CD14-positive monocyte (primary cell): Measurements from ENCODE around the gene COL24A1. TPM values are rescaled to one million over a fixed set of nuclear protein-coding genes. Genes with fewer than 3 reads are reported as not detected.

Experiments
- DNase-seq, 3 donors: peaks; one replicate each; pipeline ENCODE4 v3.0.0-alpha.2; 2011 to 2022
- H2AFZ ChIP-seq: 2 replicates; pipeline ENCODE4 v1.6.0; 2012; ENCODE audit warnings: mild to moderate bottlenecking, low read depth, low read length, inconsistent platforms; ENCODE audit not compliant: insufficient read depth, poor library complexity, severe bottlenecking
- H3K27ac ChIP-seq, 2 donors: 1 replicate in 1 of 2; 2 replicates in 1 of 2; pipeline ENCODE4 v1.5.1; 2012 to 2013; ENCODE audit warnings: low read length in 2 of 2, control low read depth in 1 of 2, inconsistent platforms in 1 of 2, low read depth in 1 of 2, mild to moderate bottlenecking in 1 of 2
- H3K27me3 ChIP-seq, 2 donors: one replicate each; pipeline versions ENCODE4 v1.6.0 to v1.6.1; 2011 to 2013; ENCODE audit warnings: low read length in 2 of 2; ENCODE audit not compliant: control insufficient read depth in 2 of 2, insufficient read depth in 2 of 2
- H3K36me3 ChIP-seq, 2 donors: replicated peaks in 1 of 2; 1 replicate in 1 of 2; 2 replicates in 1 of 2; pipeline versions ENCODE4 v1.5.1 to v1.6.1; 2012 to 2013; ENCODE audit warnings: low read length in 2 of 2, control low read depth in 1 of 2, inconsistent platforms in 1 of 2, mild to moderate bottlenecking in 1 of 2; ENCODE audit not compliant: insufficient read depth in 2 of 2, control insufficient read depth in 1 of 2
- H3K4me1 ChIP-seq, 2 donors: 1 replicate in 1 of 2; 2 replicates in 1 of 2; pipeline versions ENCODE4 v1.5.1 to v1.6.1; 2012 to 2013; ENCODE audit warnings: low read length in 2 of 2, control low read depth in 1 of 2, inconsistent platforms in 1 of 2, mild to moderate bottlenecking in 1 of 2, moderate library complexity in 1 of 2; ENCODE audit not compliant: insufficient read depth in 2 of 2, control insufficient read depth in 1 of 2
- H3K4me2 ChIP-seq: replicated peaks from 2 replicates; pipeline ENCODE3; 2012; ENCODE audit warnings: low read length, moderate library complexity, mild to moderate bottlenecking; ENCODE audit not compliant: poor library complexity, severe bottlenecking; ENCODE audit errors: extremely low read depth
- H3K4me3 ChIP-seq, 3 experiments: fragments of 200-600 bp in 1 of 3; sonication (generic) in 1 of 3; replicated peaks in 1 of 3; 1 replicate in 2 of 3; 2 replicates in 1 of 3; pipeline ENCODE4 v1.5.1; 2011 to 2013; ENCODE audit warnings: low read length in 3 of 3, mild to moderate bottlenecking in 3 of 3, control low read depth in 2 of 3, low read depth in 2 of 3, inconsistent platforms in 1 of 3, moderate library complexity in 1 of 3
- H3K79me2 ChIP-seq: 2 replicates; pipeline ENCODE4 v1.6.0; 2012; ENCODE audit warnings: mild to moderate bottlenecking, control low read depth, inconsistent platforms, low read length, moderate library complexity; ENCODE audit not compliant: insufficient read depth
- H3K9ac ChIP-seq: 2 replicates; pipeline ENCODE4 v1.6.0; 2017; ENCODE audit warnings: low read length, mild to moderate bottlenecking; ENCODE audit not compliant: insufficient read depth, poor library complexity, severe bottlenecking
- H3K9me3 ChIP-seq, 2 donors: replicated peaks in 1 of 2; 1 replicate in 1 of 2; 2 replicates in 1 of 2; pipeline versions ENCODE4 v1.5.1 to v1.6.1; 2012 to 2013; ENCODE audit warnings: low read length in 2 of 2, control low read depth in 1 of 2; ENCODE audit not compliant: control insufficient read depth in 1 of 2, insufficient read depth in 1 of 2
- H4K20me1 ChIP-seq: 2 replicates; pipeline ENCODE4 v1.6.0; 2012; ENCODE audit warnings: mild to moderate bottlenecking, low read length, control low read depth, moderate library complexity; ENCODE audit not compliant: insufficient read depth
- H3K27ac Mint-ChIP-seq, 7 donors: one replicate each; pipeline ENCODE4 v1.8.0; 2020; ENCODE audit warnings: mild to moderate bottlenecking in 7 of 7, mixed read lengths in 7 of 7, moderate library complexity in 6 of 7, inconsistent platforms in 2 of 7
- H3K27me3 Mint-ChIP-seq, 3 donors: one replicate each; pipeline ENCODE4 v1.8.0; 2021 to 2022; ENCODE audit warnings: low read depth in 3 of 3, mild to moderate bottlenecking in 3 of 3, mixed read lengths in 3 of 3, moderate library complexity in 3 of 3, inconsistent platforms in 1 of 3
- H3K36me3 Mint-ChIP-seq, 2 donors: one replicate each; pipeline ENCODE4 v1.8.0; 2020; ENCODE audit warnings: mixed read lengths in 2 of 2, inconsistent platforms in 1 of 2, mild to moderate bottlenecking in 1 of 2
- H3K4me1 Mint-ChIP-seq: one replicate; pipeline ENCODE4 v1.8.0; 2020; ENCODE audit warnings: mild to moderate bottlenecking, mixed read lengths
- H3K4me3 Mint-ChIP-seq, 2 donors: one replicate each; pipeline ENCODE4 v1.8.0; 2020; ENCODE audit warnings: mild to moderate bottlenecking in 2 of 2, mixed read lengths in 2 of 2, moderate library complexity in 1 of 2
- H3K9me3 Mint-ChIP-seq, 7 donors: one replicate each; pipeline ENCODE4 v1.8.0; 2020 to 2022; ENCODE audit warnings: mixed read lengths in 7 of 7, mild to moderate bottlenecking in 6 of 7, moderate library complexity in 6 of 7, inconsistent platforms in 2 of 7
- CTCF ChIP-seq: fragments of 200-600 bp; IDR thresholded peaks from one replicate; pipeline ENCODE4 v1.8.0; 2022; ENCODE audit warnings: antibody characterized with exemption, mild to moderate bottlenecking
- WGBS: methylation state at CpG from one replicate; pipeline ENCODE4 v1.1.5; 2013; ENCODE audit warnings: missing lambda C conversion rate; ENCODE audit not compliant: insufficient coverage; 5-methylcytosine and 5-hydroxymethylcytosine counted together
- intact Hi-C, 2 donors: fragments of 100-400 bp; cut with micrococcal nuclease; formaldehyde crosslinking; loops; one replicate each; pipeline versions ENCODE4 v1.15.0 to v1.15.1; 2023
- polyA plus RNA-seq, 3 donors: library from polyadenylated mRNA; depleted of rRNA in 1 of 3; unstranded in 2 of 3; stranded (reverse) in 1 of 3; fragments of 300-500 nt in 2 of 3; fragments of >200 nt in 1 of 3; fragmentation: Illumina TruSeq in 2 of 3; gene quantifications; 1 replicate in 2 of 3; 2 replicates in 1 of 3; pipeline ENCODE4 v1.2.3, GENCODE V29; 2012 to 2021

The COL24A1 gene
- polyA plus RNA-seq, 3 donors, result 0.05 to 0.13 TPM; not detected in 1

GRCh38 chr1:85900921-85901320, 255.7 kb downstream of the COL24A1 start:
- no peak overlapping the region for H3K27ac Mint-ChIP-seq

GRCh38 chr1:85898861-85899260, 257.7 kb downstream of the COL24A1 start:
- Histone ChIP-seq H3K9me3 (no peaks in the 10 kb centered on the region), H4K20me1 (no peaks in the 10 kb centered on the region), H3K4me1 (no peaks in the 10 kb centered on the region), H3K4me3 (no peak overlapping the region), H3K9ac (no peak overlapping the region), H3K27me3 (no peaks in the 10 kb centered on the region), H2AFZ (no peak overlapping the region), H3K79me2 (no peaks in the 10 kb centered on the region), H3K4me2 (no peak overlapping the region), H3K27ac (no peak overlapping the region), H3K36me3 (no peaks in the 10 kb centered on the region)
- Mint-ChIP-seq H3K4me3 (no peak overlapping the region), H3K27me3 (no peaks in the 10 kb centered on the region), H3K36me3 (no peaks in the 10 kb centered on the region), H3K9me3 (peaks cover 0 to 2% (median 0%) of the 10 kb centered on the region in 7 donors), H3K4me1 (no peaks in the 10 kb centered on the region), H3K27ac (no peak overlapping the region)
- intact Hi-C loops, result no loop called here
- no CpG with 5 or more reads among the region's 2 CpGs for WGBS
- no peak for TF ChIP-seq CTCF
- DNase-seq, result no peak

More at GRCh38 chr1:85900921-85901320, 255.7 kb downstream of the COL24A1 start:
- TF ChIP-seq CTCF, result no peak
- H3K4me1 Mint-ChIP-seq, result no peaks in the 10 kb centered on the region
- H3K9me3 Mint-ChIP-seq, result peaks cover 0 to 2% (median 0%) of the 10 kb centered on the region in 7 donors
- Histone ChIP-seq H3K9ac (no peak overlapping the region), H3K4me3 (no peak overlapping the region), H3K36me3 (no peaks in the 10 kb centered on the region), H3K4me2 (no peak overlapping the region), H3K4me1 (no peaks in the 10 kb centered on the region), H2AFZ (no peak overlapping the region), H3K27me3 (no peaks in the 10 kb centered on the region), H3K27ac (no peak overlapping the region), H3K79me2 (no peaks in the 10 kb centered on the region), H3K9me3 (no peaks in the 10 kb centered on the region), H4K20me1 (no peaks in the 10 kb centered on the region)
- no peak for DNase-seq
- no peak overlapping the region for H3K4me3 Mint-ChIP-seq
- H3K27me3 Mint-ChIP-seq, result no peaks in the 10 kb centered on the region
- H3K36me3 Mint-ChIP-seq, result no peaks in the 10 kb centered on the region
- intact Hi-C loops, result no loop called here
